DND-41 (cell line): ENCODE data around the gene CMSS1.

Experiments used
- CTCF ChIP-seq: IDR thresholded peaks from 2 replicates; pipeline ENCODE4 v1.5.1; 2012; ENCODE audit warnings: borderline replicate concordance, low read length, moderate library complexity, mild to moderate bottlenecking; ENCODE audit not compliant: poor library complexity, severe bottlenecking; ENCODE audit errors: extremely low read depth
- EZH2 ChIP-seq: IDR thresholded peaks from 3 replicates; pipeline ENCODE4 v1.6.1; 2012; ENCODE audit warnings: borderline replicate concordance, low read depth, mild to moderate bottlenecking, moderate library complexity, low read length, inconsistent platforms; ENCODE audit not compliant: severe bottlenecking

- TF ChIP-seq CTCF (no peak), EZH2 (no peak)
Observed at GRCh38 chr3:99952306-99952705, 134.6 kb downstream of the CMSS1 start.
